ENCODE measurements around the gene FSCN2.

Gene FSCN2

GRCh38 chr17:81539961-81540675 lies 11.9 kb downstream of the FSCN2 start:
- peak; percentile 18 for DNase-seq (ENCODE audit: extremely low read depth, insufficient read length)
- TF ChIP-seq, protein P1, sequence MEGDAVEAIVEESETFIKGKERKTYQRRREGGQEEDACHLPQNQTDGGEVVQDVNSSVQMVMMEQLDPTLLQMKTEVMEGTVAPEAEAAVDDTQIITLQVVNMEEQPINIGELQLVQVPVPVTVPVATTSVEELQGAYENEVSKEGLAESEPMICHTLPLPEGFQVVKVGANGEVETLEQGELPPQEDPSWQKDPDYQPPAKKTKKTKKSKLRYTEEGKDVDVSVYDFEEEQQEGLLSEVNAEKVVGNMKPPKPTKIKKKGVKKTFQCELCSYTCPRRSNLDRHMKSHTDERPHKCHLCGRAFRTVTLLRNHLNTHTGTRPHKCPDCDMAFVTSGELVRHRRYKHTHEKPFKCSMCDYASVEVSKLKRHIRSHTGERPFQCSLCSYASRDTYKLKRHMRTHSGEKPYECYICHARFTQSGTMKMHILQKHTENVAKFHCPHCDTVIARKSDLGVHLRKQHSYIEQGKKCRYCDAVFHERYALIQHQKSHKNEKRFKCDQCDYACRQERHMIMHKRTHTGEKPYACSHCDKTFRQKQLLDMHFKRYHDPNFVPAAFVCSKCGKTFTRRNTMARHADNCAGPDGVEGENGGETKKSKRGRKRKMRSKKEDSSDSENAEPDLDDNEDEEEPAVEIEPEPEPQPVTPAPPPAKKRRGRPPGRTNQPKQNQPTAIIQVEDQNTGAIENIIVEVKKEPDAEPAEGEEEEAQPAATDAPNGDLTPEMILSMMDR (IDR thresholded peaks at IDR 0.05; ENCODE audit: insufficient read depth, low read length, poor library complexity, severe bottlenecking): no peak
- Histone ChIP-seq H3K27me3 (replicated peaks; ENCODE audit: control insufficient read depth, insufficient read depth, low read length) (no peaks in the 10 kb centered on the region), H3K4me3 (replicated peaks; ENCODE audit: low read depth, low read length) (no peak overlapping the region), H3K36me3 (ENCODE audit: control insufficient read depth, insufficient read depth, low read length) (peaks cover 21% of the 10 kb centered on the region)

- H3K36me3 ChIP-seq (ENCODE audit: control insufficient read depth, insufficient read depth, low read length): peaks cover 23% of the 10 kb centered on the region
- TF ChIP-seq, protein P1 (IDR thresholded peaks at IDR 0.05; ENCODE audit: insufficient read depth, low read length, poor library complexity, severe bottlenecking): no peak
Measured at GRCh38 chr17:81540676-81541027, 12.5 kb downstream of the FSCN2 start.

GRCh38 chr17:81541123-81541522 lies 12.9 kb downstream of the FSCN2 start:
- Histone ChIP-seq H3K36me3 (ENCODE audit: control insufficient read depth, insufficient read depth, low read length) (peaks cover 27% of the 10 kb centered on the region), H3K4me3 (replicated peaks; ENCODE audit: low read depth, low read length) (no peak overlapping the region), H3K27me3 (replicated peaks; ENCODE audit: control insufficient read depth, insufficient read depth, low read length) (no peaks in the 10 kb centered on the region)
- TF ChIP-seq, protein P1 (IDR thresholded peaks at IDR 0.05; ENCODE audit: insufficient read depth, low read length, poor library complexity, severe bottlenecking): no peak
- peak; percentile 9 for DNase-seq (ENCODE audit: extremely low read depth, insufficient read length)

More at GRCh38 chr17:81540676-81541027, 12.5 kb downstream of the FSCN2 start:
- no peak overlapping the region for H3K4me3 ChIP-seq (replicated peaks; ENCODE audit: low read depth, low read length)
- H3K27me3 ChIP-seq (replicated peaks; ENCODE audit: control insufficient read depth, insufficient read depth, low read length): no peaks in the 10 kb centered on the region
- DNase-seq (ENCODE audit: extremely low read depth, insufficient read length): peak; percentile 7

GRCh38 chr17:81542431-81543338 lies 14.5 kb downstream of the FSCN2 start:
- no peaks in the 10 kb centered on the region for H3K27me3 ChIP-seq (replicated peaks; ENCODE audit: control insufficient read depth, insufficient read depth, low read length)
- TF ChIP-seq, protein P1 (IDR thresholded peaks at IDR 0.05; ENCODE audit: insufficient read depth, low read length, poor library complexity, severe bottlenecking): no peak
- peaks cover 34% of the 10 kb centered on the region for H3K36me3 ChIP-seq (ENCODE audit: control insufficient read depth, insufficient read depth, low read length)
- peak; percentile 6 for DNase-seq (ENCODE audit: extremely low read depth, insufficient read length)
- no peak overlapping the region for H3K4me3 ChIP-seq (replicated peaks; ENCODE audit: low read depth, low read length)

GRCh38 chr17:81543339-81543675 lies 15.1 kb downstream of the FSCN2 start:
- no peak for DNase-seq (ENCODE audit: extremely low read depth, insufficient read length)
- Histone ChIP-seq H3K36me3 (ENCODE audit: control insufficient read depth, insufficient read depth, low read length) (peaks cover 36% of the 10 kb centered on the region), H3K4me3 (replicated peaks; ENCODE audit: low read depth, low read length) (no peak overlapping the region), H3K27me3 (replicated peaks; ENCODE audit: control insufficient read depth, insufficient read depth, low read length) (no peaks in the 10 kb centered on the region)
- TF ChIP-seq, protein P1 (IDR thresholded peaks at IDR 0.05; ENCODE audit: insufficient read depth, low read length, poor library complexity, severe bottlenecking): no peak
